Measurements from ENCODE around the gene LGALS9. TPM values are rescaled to one million over a fixed set of nuclear protein-coding genes. Genes with fewer than 3 reads are reported as not detected.
"Not testable (repeated sequence)": the region's sequence is repeated elsewhere in the genome, so short reads cannot be mapped to it uniquely, and the experiment has no call there.

Gene LGALS9
- total RNA-seq, 2 donors from 2014 or later, result 1.6 to 2.9 TPM

GRCh38 chr17:27638415-27638914 lies 7.5 kb downstream of the LGALS9 start:
- H3K4me3 ChIP-seq (ENCODE audit: low read length); H3K36me3 ChIP-seq (ENCODE audit: control insufficient read depth, insufficient read depth, low read length); H3K27ac ChIP-seq (ENCODE audit: low read depth, low read length); H3K4me3 Mint-ChIP-seq; H3K27me3 ChIP-seq (ENCODE audit: control insufficient read depth, insufficient read depth, low read length, poor library complexity, severe bottlenecking); H3K4me1 ChIP-seq (ENCODE audit: control insufficient read depth, insufficient read depth, low read length); H3K27ac Mint-ChIP-seq; H3K9me3 Mint-ChIP-seq; H3K9ac ChIP-seq (ENCODE audit: extremely low read depth, low read length, poor library complexity, severe bottlenecking); H3K27me3 Mint-ChIP-seq (ENCODE audit: insufficient read depth); H3K36me3 Mint-ChIP-seq (ENCODE audit: low read depth); DNase-seq; H3K9me3 ChIP-seq (ENCODE audit: control insufficient read depth, low read length); H3K4me1 Mint-ChIP-seq: not testable (repeated sequence)
- WGBS, 2 experiments (ENCODE audit: insufficient coverage in 1 of 2, insufficient read length in 1 of 2), result 90% methylated on average over 1 of the region's 5 CpGs; no CpG with 5 or more reads in 1 of the 2 experiments

DNA sequence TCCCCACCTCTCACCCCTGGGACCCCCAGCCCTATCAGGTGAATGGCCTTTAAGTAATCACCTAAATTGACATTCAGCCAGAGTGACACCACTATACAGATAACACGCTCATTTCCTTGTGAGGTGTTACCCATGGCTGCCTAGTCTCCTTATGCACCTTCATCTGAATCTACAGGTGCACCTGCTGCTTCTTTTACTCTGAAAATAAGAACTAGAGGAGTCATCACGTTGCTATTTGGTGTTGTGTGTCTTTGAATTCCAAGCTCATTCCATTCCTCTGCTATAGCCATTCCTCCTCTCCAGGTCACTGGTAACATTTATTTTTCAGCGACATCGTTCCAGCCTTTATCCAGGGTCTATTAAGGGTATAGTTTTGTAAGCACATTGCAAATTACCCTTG lies 9.8 kb downstream of the LGALS9 start:
- no peak for DNase-seq
- H3K9ac ChIP-seq (ENCODE audit: extremely low read depth, low read length, poor library complexity, severe bottlenecking), result no peak overlapping the region
- no peaks in the 10 kb centered on the region for H3K9me3 Mint-ChIP-seq
- no peaks in the 10 kb centered on the region for H3K9me3 ChIP-seq (ENCODE audit: control insufficient read depth, low read length)
- no peaks in the 10 kb centered on the region for H3K27me3 Mint-ChIP-seq (ENCODE audit: insufficient read depth)
- no peaks in the 10 kb centered on the region for H3K27me3 ChIP-seq (ENCODE audit: control insufficient read depth, insufficient read depth, low read length, poor library complexity, severe bottlenecking)
- peaks cover 9% of the 10 kb centered on the region for H3K4me1 Mint-ChIP-seq
- no peaks in the 10 kb centered on the region for H3K4me1 ChIP-seq (ENCODE audit: control insufficient read depth, insufficient read depth, low read length)
- H3K36me3 Mint-ChIP-seq (ENCODE audit: low read depth), result no peaks in the 10 kb centered on the region
- no peak for TF ChIP-seq CTCF (conservative IDR thresholded peaks at IDR 0.05)
- H3K4me3 Mint-ChIP-seq, result no peak overlapping the region
- H3K27ac ChIP-seq (ENCODE audit: low read depth, low read length), result no peak overlapping the region
- H3K36me3 ChIP-seq (ENCODE audit: control insufficient read depth, insufficient read depth, low read length), result no peaks in the 10 kb centered on the region
- 83 to 94% methylated on average over 1 to 4 of the region's 4 CpGs for WGBS, 2 experiments (ENCODE audit: insufficient coverage in 1 of 2, insufficient read length in 1 of 2)
- no peak overlapping the region for H3K27ac Mint-ChIP-seq
- H3K4me3 ChIP-seq (ENCODE audit: low read length), result no peak overlapping the region

DNA sequence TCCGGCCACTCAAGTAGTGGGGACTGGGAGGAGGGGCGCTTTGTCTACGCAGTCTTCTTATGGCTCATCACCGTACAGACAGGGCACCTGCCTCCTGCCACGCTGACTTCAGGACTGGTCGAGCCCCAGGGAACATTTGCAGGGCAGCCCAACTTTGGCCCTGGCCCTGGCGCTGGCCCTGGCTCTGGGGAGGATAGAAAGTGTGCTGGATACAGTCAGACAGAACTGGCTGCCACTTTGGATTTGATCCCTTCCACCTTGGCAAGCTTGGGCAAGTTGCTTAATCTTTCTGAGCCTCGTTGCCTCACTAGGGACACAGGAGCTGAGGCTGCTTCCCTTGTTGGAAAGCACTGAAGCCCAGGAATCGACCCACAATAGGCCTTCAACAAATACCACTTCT lies 13.6 kb downstream of the LGALS9 start:
- H3K27me3 Mint-ChIP-seq (ENCODE audit: insufficient read depth), result no peaks in the 10 kb centered on the region
- no peaks in the 10 kb centered on the region for H3K9me3 ChIP-seq (ENCODE audit: control insufficient read depth, low read length)
- no peaks in the 10 kb centered on the region for H3K9me3 Mint-ChIP-seq
- no peak overlapping the region for H3K4me3 ChIP-seq (ENCODE audit: low read length)
- peaks cover 12% of the 10 kb centered on the region for H3K4me1 Mint-ChIP-seq
- H3K36me3 ChIP-seq (ENCODE audit: control insufficient read depth, insufficient read depth, low read length), result no peaks in the 10 kb centered on the region
- H3K27ac Mint-ChIP-seq, result no peak overlapping the region
- 83 to 88% methylated on average over 8 to 9 of the region's 9 CpGs for WGBS, 2 experiments (ENCODE audit: insufficient coverage in 1 of 2, insufficient read length in 1 of 2)
- no peak overlapping the region for H3K27ac ChIP-seq (ENCODE audit: low read depth, low read length)
- H3K9ac ChIP-seq (ENCODE audit: extremely low read depth, low read length, poor library complexity, severe bottlenecking), result no peak overlapping the region
- H3K4me1 ChIP-seq (ENCODE audit: control insufficient read depth, insufficient read depth, low read length), result no peaks in the 10 kb centered on the region
- DNase-seq, result no peak
- TF ChIP-seq CTCF (conservative IDR thresholded peaks at IDR 0.05), result no peak
- H3K36me3 Mint-ChIP-seq (ENCODE audit: low read depth), result no peaks in the 10 kb centered on the region
- no peaks in the 10 kb centered on the region for H3K27me3 ChIP-seq (ENCODE audit: control insufficient read depth, insufficient read depth, low read length, poor library complexity, severe bottlenecking)
- no peak overlapping the region for H3K4me3 Mint-ChIP-seq

GRCh38 chr17:27645621-27646020 lies 14.6 kb downstream of the LGALS9 start:
- WGBS, 2 experiments (ENCODE audit: insufficient coverage in 1 of 2, insufficient read length in 1 of 2), result 84% methylated on average over 2 of the region's 10 CpGs; no CpG with 5 or more reads in 1 of the 2 experiments
- H3K27me3 ChIP-seq (ENCODE audit: control insufficient read depth, insufficient read depth, low read length, poor library complexity, severe bottlenecking); H3K9me3 ChIP-seq (ENCODE audit: control insufficient read depth, low read length); H3K4me3 Mint-ChIP-seq; H3K4me3 ChIP-seq (ENCODE audit: low read length); H3K36me3 ChIP-seq (ENCODE audit: control insufficient read depth, insufficient read depth, low read length); H3K9ac ChIP-seq (ENCODE audit: extremely low read depth, low read length, poor library complexity, severe bottlenecking); H3K4me1 Mint-ChIP-seq; H3K27ac Mint-ChIP-seq; H3K27me3 Mint-ChIP-seq (ENCODE audit: insufficient read depth); H3K4me1 ChIP-seq (ENCODE audit: control insufficient read depth, insufficient read depth, low read length); H3K36me3 Mint-ChIP-seq (ENCODE audit: low read depth); DNase-seq; H3K9me3 Mint-ChIP-seq; H3K27ac ChIP-seq (ENCODE audit: low read depth, low read length): not testable (repeated sequence)

Measured in endodermal cell (in vitro differentiated cells).